H1 (cell line): Measurements from ENCODE around the gene CCDC81. TPM values are rescaled to one million over a fixed set of nuclear protein-coding genes. Genes with fewer than 3 reads are reported as not detected.

ENCODE experiments used
- CTCF ChIA-PET: fragments of 300-600 bp; sonication (Branson Sonifier 250); formaldehyde crosslinking; loops from one replicate; lab custom pipeline; 2021; ENCODE audit not compliant: partially characterized antibody; lab: Charles Lee
- POLR2A ChIA-PET: fragments of 300-600 bp; sonication (Branson Sonifier 250); formaldehyde crosslinking; loops from one replicate; lab custom pipeline; 2021; ENCODE audit warnings: inconsistent platforms; ENCODE audit not compliant: partially characterized antibody; lab: Charles Lee
- DNase-seq, 2 experiments: peaks; one replicate each; pipeline versions ENCODE4 v3.0.0 to v3.0.0-alpha.2; 2010 to 2022; ENCODE audit warnings: low spot score in 2 of 2, low read depth in 1 of 2, mixed read lengths in 1 of 2
- FAIRE-seq: peaks from 2 replicates; lab custom pipeline; 2011; peaks lifted over from hg19 to GRCh38; lab: Jason Lieb, UNC
- H2AFZ ChIP-seq: 2 replicates; pipeline ENCODE4 v1.8.1; 2012; ENCODE audit warnings: low read length, inconsistent platforms
- H2AK5ac ChIP-seq: 2 replicates; pipeline ENCODE4 v1.6.1; 2013; ENCODE audit warnings: low read depth, low read length
- H2BK120ac ChIP-seq: replicated peaks from 2 replicates; pipeline ENCODE3; 2013; ENCODE audit warnings: low read depth, low read length, inconsistent platforms
- H2BK12ac ChIP-seq: 2 replicates; pipeline ENCODE4 v1.6.1; 2013; ENCODE audit warnings: low read depth, low read length
- H2BK15ac ChIP-seq: 2 replicates; pipeline ENCODE4 v1.6.1; 2013; ENCODE audit warnings: low read length
- H2BK20ac ChIP-seq: 2 replicates; pipeline ENCODE4 v1.6.1; 2013; ENCODE audit warnings: low read length
- H2BK5ac ChIP-seq: 2 replicates; pipeline ENCODE4 v1.6.1; 2013; ENCODE audit warnings: low read depth, low read length
- H3K14ac ChIP-seq: 2 replicates; pipeline ENCODE4 v1.6.1; 2013; ENCODE audit warnings: inconsistent platforms; ENCODE audit not compliant: insufficient read length
- H3K18ac ChIP-seq: 2 replicates; pipeline ENCODE4 v1.6.1; 2013; ENCODE audit warnings: low read length; ENCODE audit errors: extremely low read depth
- H3K23ac ChIP-seq: 2 replicates; pipeline ENCODE4 v1.6.1; 2013; ENCODE audit warnings: inconsistent platforms; ENCODE audit not compliant: insufficient read length
- H3K23me2 ChIP-seq: 2 replicates; pipeline ENCODE4 v1.6.1; 2013; ENCODE audit warnings: low read depth, low read length
- H3K27ac ChIP-seq: 2 replicates; pipeline ENCODE4 v1.6.1; 2011; ENCODE audit warnings: low read depth, low read length, inconsistent platforms
- H3K27me3 ChIP-seq, 4 experiments: replicated peaks in 1 of 4; 1 replicate in 1 of 4; 2 replicates in 3 of 4; pipeline versions ENCODE4 v1.6.1 to v1.8.1; 2011 to 2013; ENCODE audit warnings: low read length in 3 of 4, mild to moderate bottlenecking in 3 of 4, inconsistent platforms in 2 of 4, mixed read lengths in 2 of 4, moderate library complexity in 1 of 4; ENCODE audit not compliant: control insufficient read depth in 3 of 4, insufficient read depth in 3 of 4; ENCODE audit errors: extremely low read depth in 1 of 4
- H3K36me3 ChIP-seq, 4 experiments: 2 replicates each; pipeline versions ENCODE4 v1.6.1 to v1.8.1; 2011 to 2013; ENCODE audit warnings: mild to moderate bottlenecking in 4 of 4, low read length in 3 of 4, moderate library complexity in 2 of 4, control low read depth in 1 of 4, inconsistent platforms in 1 of 4; ENCODE audit not compliant: insufficient read depth in 4 of 4, control insufficient read depth in 2 of 4
- H3K4ac ChIP-seq: replicated peaks from 2 replicates; pipeline ENCODE3; 2013; ENCODE audit warnings: low read length, low read depth, mixed read lengths, inconsistent platforms; ENCODE audit not compliant: insufficient read length
- H3K4me1 ChIP-seq, 4 experiments: replicated peaks in 1 of 4; 1 replicate in 1 of 4; 2 replicates in 3 of 4; pipeline versions ENCODE4 v1.6.1 to v1.8.1; 2011 to 2013; ENCODE audit warnings: low read length in 3 of 4, inconsistent platforms in 2 of 4, mixed read lengths in 1 of 4; ENCODE audit not compliant: insufficient read depth in 4 of 4, control insufficient read depth in 3 of 4
- H3K4me2 ChIP-seq, 2 experiments: 2 replicates each; pipeline versions ENCODE4 v1.6.1 to v1.8.1; 2011 to 2013; ENCODE audit warnings: low read depth in 2 of 2, low read length in 2 of 2, control low read depth in 1 of 2, inconsistent platforms in 1 of 2, mild to moderate bottlenecking in 1 of 2; ENCODE audit not compliant: insufficient read depth in 1 of 2
- H3K4me3 ChIP-seq, 4 experiments: fragments of 200-600, 300-600 bp in 1 of 4; sonication (generic), shearing (Covaris generic), sonication (Bioruptor Twin) in 1 of 4; 2 replicates each; pipeline versions ENCODE4 v1.5.1 to v1.8.1; 2011 to 2016; ENCODE audit warnings: low read length in 4 of 4, low read depth in 3 of 4, control low read depth in 2 of 4, inconsistent platforms in 2 of 4, mild to moderate bottlenecking in 2 of 4, mixed read lengths in 1 of 4, moderate library complexity in 1 of 4; ENCODE audit not compliant: insufficient read depth in 2 of 4; ENCODE audit errors: extremely low read depth in 1 of 4
- H3K56ac ChIP-seq: replicated peaks from 2 replicates; pipeline ENCODE3; 2013; ENCODE audit warnings: low read depth, mild to moderate bottlenecking, mixed read lengths, low read length, inconsistent platforms; ENCODE audit not compliant: insufficient read length
- H3K79me1 ChIP-seq: 2 replicates; pipeline ENCODE4 v1.6.1; 2013; ENCODE audit warnings: low read depth, low read length, control low read depth
- H3K79me2 ChIP-seq, 2 experiments: 2 replicates each; pipeline versions ENCODE4 v1.6.1 to v1.8.1; 2012 to 2013; ENCODE audit warnings: low read length in 2 of 2, mild to moderate bottlenecking in 2 of 2, inconsistent platforms in 1 of 2; ENCODE audit not compliant: insufficient read depth in 2 of 2, control insufficient read depth in 1 of 2
- H3K9ac ChIP-seq, 4 experiments: replicated peaks in 1 of 4; 1 replicate in 1 of 4; 2 replicates in 3 of 4; pipeline versions ENCODE4 v1.6.1 to v1.8.1; 2011 to 2013; ENCODE audit warnings: low read depth in 3 of 4, low read length in 3 of 4, control low read depth in 2 of 4, mild to moderate bottlenecking in 2 of 4, moderate library complexity in 2 of 4, inconsistent platforms in 1 of 4; ENCODE audit errors: extremely low read depth in 1 of 4
- H3K9me3 ChIP-seq, 2 experiments: 2 replicates each; pipeline versions ENCODE4 v1.6.1 to v1.8.1; 2012 to 2013; ENCODE audit warnings: mild to moderate bottlenecking in 2 of 2, moderate library complexity in 2 of 2, control low read depth in 1 of 2, inconsistent platforms in 1 of 2, low read depth in 1 of 2, low read length in 1 of 2, mixed read lengths in 1 of 2; ENCODE audit not compliant: insufficient read depth in 2 of 2
- H4K20me1 ChIP-seq, 2 experiments: replicated peaks in 1 of 2; 2 replicates each; pipeline versions ENCODE3 to v1.8.1; 2011 to 2013; ENCODE audit warnings: inconsistent platforms in 2 of 2, low read length in 2 of 2, mild to moderate bottlenecking in 1 of 2; ENCODE audit not compliant: insufficient read depth in 2 of 2, control insufficient read depth in 1 of 2
- H4K5ac ChIP-seq: 2 replicates; pipeline ENCODE4 v1.6.1; 2013; ENCODE audit warnings: low read length, low read depth, mixed read lengths, inconsistent platforms; ENCODE audit not compliant: insufficient read length
- H4K8ac ChIP-seq: 2 replicates; pipeline ENCODE4 v1.8.0; 2013; ENCODE audit warnings: mild to moderate bottlenecking, moderate library complexity, low read length, inconsistent platforms; ENCODE audit not compliant: insufficient read depth; ENCODE audit errors: extremely low read depth
- H4K91ac ChIP-seq: replicated peaks from 2 replicates; pipeline ENCODE3; 2013; ENCODE audit warnings: low read length, mixed read lengths, inconsistent platforms; ENCODE audit not compliant: insufficient read length
- CEBPB ChIP-seq: IDR thresholded peaks from 2 replicates; pipeline ENCODE4 v1.6.1; 2012; ENCODE audit warnings: low read depth, low read length
- CHD1 ChIP-seq: IDR thresholded peaks from 2 replicates; pipeline ENCODE4 v1.6.1; 2012; ENCODE audit warnings: low read depth, low read length, improper control_type of control experiment
- GABPA ChIP-seq: IDR thresholded peaks from 2 replicates; pipeline ENCODE4 v1.6.1; 2011; ENCODE audit warnings: mild to moderate bottlenecking, low read length, moderate library complexity, borderline replicate concordance; ENCODE audit not compliant: insufficient read depth
- GTF2F1 ChIP-seq: IDR thresholded peaks from 2 replicates; pipeline ENCODE4 v1.6.1; 2012; ENCODE audit warnings: low read depth, low read length, improper control_type of control experiment, borderline replicate concordance
- HDAC2 ChIP-seq, 2 experiments: fragments of 300-600 bp in 1 of 2; sonication (generic) in 1 of 2; IDR thresholded peaks; 2 replicates each; pipeline ENCODE4 v1.6.1; 2011 to 2012; ENCODE audit warnings: low read depth in 2 of 2, low read length in 2 of 2, mild to moderate bottlenecking in 2 of 2, moderate library complexity in 2 of 2, borderline replicate concordance in 1 of 2, inconsistent platforms in 1 of 2
- JUN ChIP-seq: IDR thresholded peaks from 2 replicates; pipeline ENCODE4 v1.6.1; 2011; ENCODE audit warnings: low read depth, mild to moderate bottlenecking, improper control_type of control experiment, low read length
- KDM5A ChIP-seq: fragments of 200-600 bp; IDR thresholded peaks from 2 replicates; pipeline ENCODE4 v1.7.1; 2012; ENCODE audit warnings: mild to moderate bottlenecking, low read length, inconsistent platforms, mixed read lengths
- RBBP5 ChIP-seq: IDR thresholded peaks from 2 replicates; pipeline ENCODE4 v1.7.1; 2012; ENCODE audit warnings: low read depth, mild to moderate bottlenecking, inconsistent platforms, low read length, moderate library complexity, borderline replicate concordance
- SP1 ChIP-seq: IDR thresholded peaks from 2 replicates; pipeline ENCODE4 v1.6.1; 2011; ENCODE audit warnings: low read depth, low read length
- SRF ChIP-seq: IDR thresholded peaks from 2 replicates; pipeline ENCODE4 v1.6.1; 2011; ENCODE audit warnings: mild to moderate bottlenecking, low read depth, low read length, moderate library complexity
- TBP ChIP-seq: IDR thresholded peaks from 2 replicates; pipeline ENCODE4 v1.6.1; 2011; ENCODE audit warnings: low read depth, low read length, improper control_type of control experiment
- TEAD4 ChIP-seq: IDR thresholded peaks from 2 replicates; pipeline ENCODE4 v1.6.1; 2012; ENCODE audit warnings: low read depth, low read length, inconsistent platforms, mixed read lengths
- YY1 ChIP-seq: IDR thresholded peaks from 2 replicates; pipeline ENCODE4 v1.6.1; 2011; ENCODE audit warnings: low read depth, mild to moderate bottlenecking, low read length
- whole genome bisulfite sequencing, 2 experiments: shearing (Covaris generic) in 1 of 2; methylation state at CpG; one replicate each; pipeline versions ENCODE4 v1.1.6 to v1.1.7; 2013 to 2015; ENCODE audit warnings: low lambda C conversion rate in 2 of 2, mixed read lengths in 2 of 2, inconsistent platforms in 1 of 2, low coverage in 1 of 2, missing lambda C conversion rate in 1 of 2; ENCODE audit not compliant: insufficient replicate concordance in 2 of 2, insufficient coverage in 1 of 2, insufficient read length in 1 of 2; ENCODE audit errors: extremely low coverage in 1 of 2, missing lambda C conversion rate in 1 of 2; 5-methylcytosine and 5-hydroxymethylcytosine counted together
- polyA plus RNA-seq, 7 experiments: library from polyadenylated mRNA; depleted of rRNA in 3 of 7; stranded (reverse) in 5 of 7; unstranded in 2 of 7; fragments of >200 nt in 5 of 7; fragments of 200-250 nt in 2 of 7; gene quantifications; 1 replicate in 5 of 7; 2 replicates in 1 of 7; 4 replicates in 1 of 7; pipeline versions ENCODE4 v1.2.1 to v1.2.3, GENCODE V29; 2011 to 2013; ENCODE audit warnings: missing spikeins in 2 of 7, mixed read lengths in 2 of 7
- total RNA-seq: library from RNA; stranded (reverse); fragmentation: NEBNext Ultra II Directional; extraction: Animal tissue kit (Norgen Biotek cat#: 25700); gene quantifications from 2 replicates; pipeline ENCODE4 v1.2.1, GENCODE V29; 2021

CCDC81 gene
- total and polyA plus RNA-seq, 2 of the 8 experiments (the other 6 are each of a cell fraction or from before 2014, with no cell fraction given) = 0.30 to 0.58 TPM

- POLR2A ChIA-PET = no interaction called here
- H3K56ac ChIP-seq = no peak overlapping the region
- DNase-seq = no peak
Measured at GRCh38 chr11:86337227-86337626, 37.5 kb upstream of the CCDC81 start.

More at GRCh38 chr11:86337227-86337626, 37.5 kb upstream of the CCDC81 start:
- H3K9me3 ChIP-seq = no peaks in the 10 kb centered on the region; a peak in 1 of 4 replicates
- no peaks in the 10 kb centered on the region for H3K4me1 ChIP-seq
- H3K23me2 ChIP-seq = no peaks in the 10 kb centered on the region
- no peak overlapping the region for H2AK5ac ChIP-seq
- no peak overlapping the region for H3K23ac ChIP-seq
- no peak overlapping the region for H2BK15ac ChIP-seq
- H4K5ac ChIP-seq = no peak overlapping the region
- H3K4me3 ChIP-seq = no peak overlapping the region
- H2BK120ac ChIP-seq = no peak overlapping the region
- no peak overlapping the region for H4K8ac ChIP-seq
- H3K79me2 ChIP-seq = peaks cover 0 to 6% of the 10 kb centered on the region in 2 experiments; a peak in 2 of 4 replicates
- no peak overlapping the region for H3K4me2 ChIP-seq
- H2BK20ac ChIP-seq = no peak overlapping the region
- H3K9ac ChIP-seq = no peak overlapping the region
- CTCF ChIA-PET = interaction anchor here (2.6 kb wide), 1 partner anchor 24 kb away, joined by 8 read pairs; no protein-coding TSS in a partner anchor
- TF ChIP-seq CHD1 (no peak), TEAD4 (no peak), JUN (no peak), YY1 (no peak), GABPA (no peak), GTF2F1 (no peak), RBBP5 (no peak), KDM5A (no peak), SRF (no peak), HDAC2 (IDR thresholded peaks at IDR 0.05; ENCODE audit: borderline replicate concordance in 1 of 2, low read depth in 2 of 2, low read length in 2 of 2) (no peak), CEBPB (no peak), SP1 (no peak), TBP (no peak)
- H2BK5ac ChIP-seq = no peak overlapping the region
- no peaks in the 10 kb centered on the region for H3K27me3 ChIP-seq
- H3K18ac ChIP-seq = no peak overlapping the region
- H4K91ac ChIP-seq = no peak overlapping the region
- H2BK12ac ChIP-seq = no peak overlapping the region
- FAIRE-seq = no peak
- H3K27ac ChIP-seq = no peak overlapping the region
- peaks cover 0 to 27% (median 14%) of the 10 kb centered on the region in 4 experiments; a peak in 3 of 8 replicates for H3K36me3 ChIP-seq
- WGBS, 2 experiments = 92% methylated on average over 2 of the region's 2 CpGs; no CpG with 5 or more reads in 1 of the 2 experiments
- no peaks in the 10 kb centered on the region for H3K79me1 ChIP-seq
- H2AFZ ChIP-seq = no peak overlapping the region
- no peaks in the 10 kb centered on the region for H4K20me1 ChIP-seq
- no peak overlapping the region for H3K14ac ChIP-seq
- no peak overlapping the region for H3K4ac ChIP-seq
